Suppressor macrophage treated with lipopolysaccharide for 1 hour (primary cell): ENCODE data around the gene SLC39A9.
"Not testable (repeated sequence)": the region's sequence is repeated elsewhere in the genome, so short reads cannot be mapped to it uniquely, and the experiment has no call there.

Source experiments
- DNase-seq, 3 donors: peaks; one replicate each; pipeline ENCODE4 v3.0.0-alpha.2; 2020 to 2022

Gene SLC39A9

GRCh38 chr14:69479696-69480095 is 81.2 kb downstream of the SLC39A9 start:
- DNase-seq, result no peak

GRCh38 chr14:69480136-69480535 is 81.6 kb downstream of the SLC39A9 start:
- no peak for DNase-seq

- DNase-seq, result no peak
Measured at GRCh38 chr14:69481815-69482568, 83.5 kb downstream of the SLC39A9 start.

GRCh38 chr14:69483765-69484443 is 85.4 kb downstream of the SLC39A9 start:
- DNase-seq, result no peak

GRCh38 chr14:69484444-69485314 is 86.2 kb downstream of the SLC39A9 start, which contains the start of gene PLEKHD1:
Gene PLEKHD1, plus strand, starts transcription at chr14:69484728. Its CDS starts 238 bp downstream, at chr14:69484966.
- DNase-seq, result no peak

- DNase-seq, result no peak
Measured at GRCh38 chr14:69485315-69485660, 86.8 kb downstream of the SLC39A9 start.

- no peak for DNase-seq
Measured at GRCh38 chr14:69485701-69486100, 87.2 kb downstream of the SLC39A9 start.

- no peak for DNase-seq
Measured at GRCh38 chr14:69487226-69487625, 88.7 kb downstream of the SLC39A9 start.

GRCh38 chr14:69487771-69488170 is 89.3 kb downstream of the SLC39A9 start:
- no peak for DNase-seq

GRCh38 chr14:69489495-69489894 is 91.0 kb downstream of the SLC39A9 start:
- no peak for DNase-seq

- no peak for DNase-seq
Measured at GRCh38 chr14:69490219-69490918, 91.9 kb downstream of the SLC39A9 start.

- DNase-seq, result no peak
Measured at GRCh38 chr14:69491193-69491592, 92.7 kb downstream of the SLC39A9 start.

GRCh38 chr14:69493038-69493437 is 94.5 kb downstream of the SLC39A9 start:
- no peak for DNase-seq

- no peak for DNase-seq
Measured at GRCh38 chr14:69493791-69494190, 95.3 kb downstream of the SLC39A9 start.

GRCh38 chr14:69495341-69495921 is 96.9 kb downstream of the SLC39A9 start:
- DNase-seq, result no peak

GRCh38 chr14:69497866-69498265 is 99.4 kb downstream of the SLC39A9 start:
- DNase-seq, result not testable (repeated sequence)

GRCh38 chr14:69498286-69498685 is 99.8 kb downstream of the SLC39A9 start:
- DNase-seq, result not testable (repeated sequence)

GRCh38 chr14:69499436-69499835 is 100.9 kb downstream of the SLC39A9 start:
- DNase-seq, result no peak

- no peak for DNase-seq
Measured at GRCh38 chr14:69500096-69500495, 101.6 kb downstream of the SLC39A9 start.

GRCh38 chr14:69500736-69501135 is 102.2 kb downstream of the SLC39A9 start:
- DNase-seq, result no peak

- no peak for DNase-seq
Measured at GRCh38 chr14:69501423-69501838, 102.9 kb downstream of the SLC39A9 start.

- DNase-seq, result no peak
Measured at GRCh38 chr14:69504775-69505174, 106.3 kb downstream of the SLC39A9 start.
